GM18519 (cell line): ENCODE results near the gene LRRC8B.
A peak's percentile ranks its signal among the peaks of the same experiment; 100 is the strongest.

ENCODE experiments used
- ATAC-seq: cut with Tn5 transposase; IDR thresholded peaks from one replicate; pipeline ENCODE4 v1.9.1; 2021; ENCODE audit warnings: mild to moderate bottlenecking, moderate library complexity; ENCODE audit not compliant: unreplicated experiment, low FRiP score

The LRRC8B gene

DNA sequence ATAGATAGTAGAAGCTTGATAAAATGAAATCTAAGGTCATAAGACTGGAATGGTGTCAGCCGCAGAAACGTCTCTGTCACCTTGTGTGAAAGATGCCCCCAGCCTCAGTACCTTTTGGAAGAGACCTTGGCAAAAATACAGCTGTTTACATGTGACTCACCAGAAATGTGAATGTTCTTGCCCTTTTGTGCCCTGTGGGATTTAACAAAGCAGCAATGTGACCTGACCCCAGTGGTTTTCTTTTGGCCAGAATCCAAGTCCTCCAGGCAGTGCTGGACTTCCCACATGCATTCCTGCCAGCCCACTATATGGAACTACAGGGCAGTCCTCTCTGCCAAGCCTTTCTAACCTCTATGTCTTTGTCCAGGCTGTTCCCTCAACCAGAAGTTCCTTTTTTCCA, 81.1 kb downstream of the LRRC8B start:
- no peak for ATAC-seq

- ATAC-seq: no peak
Observed at GRCh38 chr1:89606227-89606980, 81.8 kb downstream of the LRRC8B start.

GRCh38 chr1:89607156-89607555, 82.5 kb downstream of the LRRC8B start:
- ATAC-seq: no peak

DNA sequence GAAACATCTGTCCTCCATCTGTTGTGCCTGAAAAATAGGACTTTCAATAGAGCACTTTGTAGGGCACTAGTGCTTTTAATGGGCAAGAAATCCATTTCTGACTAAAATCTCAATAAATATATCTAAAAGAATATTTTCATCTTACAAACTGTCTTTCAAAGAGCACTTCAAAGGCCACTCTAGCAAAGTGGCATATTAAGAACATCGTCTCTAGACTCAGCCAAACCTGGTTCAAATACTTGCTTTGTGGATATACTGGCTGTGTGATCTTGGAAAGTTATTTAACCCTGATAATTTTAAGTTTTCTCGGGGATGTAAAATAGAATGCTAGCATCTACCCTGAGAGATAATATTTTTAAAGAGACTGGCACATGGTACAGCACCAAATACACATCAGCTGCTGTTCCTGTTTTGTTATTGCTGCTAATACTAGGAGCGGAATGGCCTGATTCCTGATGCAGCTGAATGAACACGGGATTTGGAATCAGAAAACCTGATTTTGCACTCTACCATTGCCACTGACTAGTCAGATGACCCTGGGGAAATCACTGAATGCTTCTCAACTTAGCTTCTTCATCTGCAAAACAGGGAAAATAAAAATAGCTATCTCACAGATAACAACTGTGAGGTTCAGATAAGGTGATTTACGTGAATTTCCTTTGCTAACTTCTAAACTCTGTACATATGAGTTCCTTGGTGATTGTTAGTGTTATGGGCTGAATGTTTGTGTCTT, 83.1 kb downstream of the LRRC8B start:
- ATAC-seq: no peak

DNA sequence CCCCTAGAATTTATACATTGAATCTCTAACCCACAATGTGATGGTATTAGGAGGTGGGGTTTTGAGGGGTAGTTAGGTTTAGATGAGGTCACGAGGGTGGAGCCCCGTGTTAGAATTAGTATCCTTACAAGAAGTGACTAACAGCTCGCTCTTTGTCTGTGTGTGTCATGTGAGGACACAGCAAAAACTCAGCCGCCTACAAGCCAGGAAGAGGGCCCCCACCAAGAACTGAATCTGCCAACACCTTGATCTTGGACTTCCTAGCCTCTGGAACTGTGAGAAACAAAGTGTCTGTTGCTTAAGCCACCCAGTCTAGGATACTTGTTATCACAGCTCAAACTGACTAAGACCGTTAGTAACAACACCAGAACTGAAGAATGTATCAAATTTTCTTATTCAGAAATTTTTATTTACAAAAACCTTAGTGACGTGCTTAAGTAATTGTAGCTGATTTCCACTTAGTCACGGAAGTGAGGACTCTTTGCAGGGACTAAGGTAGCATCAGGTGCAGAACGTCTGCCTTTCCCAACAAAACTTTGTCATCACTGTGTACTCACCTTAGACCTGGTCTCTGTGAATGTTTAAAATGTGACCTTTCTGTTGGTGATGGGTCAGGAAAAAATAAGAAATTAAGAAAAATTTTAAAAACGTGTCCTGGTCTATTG, 83.8 kb downstream of the LRRC8B start:
- ATAC-seq: no peak

DNA sequence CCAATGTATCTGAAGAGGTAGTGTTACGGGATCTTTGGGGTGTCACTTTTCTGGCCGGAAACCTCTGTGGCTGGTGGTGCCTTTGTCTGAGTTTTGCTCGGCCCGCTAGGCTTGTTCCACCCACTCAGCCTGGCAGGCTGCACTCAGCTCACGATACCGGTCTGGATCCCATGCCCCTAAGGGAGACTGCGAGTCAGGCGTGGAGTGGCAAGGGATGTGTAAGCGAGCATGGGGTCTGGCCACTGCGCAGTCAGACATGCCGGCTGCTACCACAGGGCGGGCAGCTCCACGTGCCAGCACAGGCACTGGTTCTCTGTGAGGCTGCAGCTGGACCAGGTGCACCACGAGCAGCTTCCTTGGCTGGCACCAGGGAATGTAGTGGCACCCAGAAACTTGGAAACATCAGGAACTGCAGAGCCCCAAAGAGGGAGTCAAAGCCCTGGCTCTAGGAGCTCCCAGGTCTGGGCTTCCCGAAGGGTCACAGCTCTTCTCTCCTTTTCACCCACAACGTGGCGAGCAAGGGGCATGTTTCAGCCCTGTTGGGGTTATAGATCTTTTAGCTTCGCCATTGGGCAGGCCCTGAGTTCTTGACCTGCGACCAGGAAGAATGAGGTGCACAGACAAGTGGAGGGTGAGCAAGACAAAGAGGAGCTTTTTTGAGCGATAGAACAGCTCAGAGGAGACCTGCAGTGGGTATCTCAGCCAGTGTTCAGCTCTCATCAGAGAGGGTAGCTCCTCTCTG, 84.5 kb downstream of the LRRC8B start:
- ATAC-seq: no peak

- no peak for ATAC-seq
Observed at GRCh38 chr1:89609781-89610456, 85.3 kb downstream of the LRRC8B start.

GRCh38 chr1:89610457-89611011, 85.9 kb downstream of the LRRC8B start:
- no peak for ATAC-seq

GRCh38 chr1:89611721-89612120, 87.1 kb downstream of the LRRC8B start:
- peak; percentile 97 for ATAC-seq

DNA sequence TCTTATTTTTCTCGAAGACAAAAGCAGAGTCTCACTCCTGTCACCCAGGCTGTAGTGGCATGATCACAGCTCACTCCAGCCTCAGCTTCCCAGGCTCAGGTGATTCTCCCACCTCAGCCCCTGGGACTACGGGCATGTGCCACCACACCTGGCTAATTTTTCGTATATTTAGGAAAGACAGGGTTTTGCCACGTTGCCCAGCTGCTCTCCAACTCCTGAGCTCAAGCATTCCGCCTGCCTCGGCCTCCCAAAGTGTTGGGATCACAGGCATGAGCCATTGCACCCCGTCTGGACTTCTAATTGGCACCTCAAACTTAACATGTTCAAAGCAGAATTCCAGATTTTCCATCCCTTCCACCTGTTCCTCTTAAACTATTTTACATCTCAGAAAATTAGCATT, 89.3 kb downstream of the LRRC8B start:
- no peak for ATAC-seq

DNA sequence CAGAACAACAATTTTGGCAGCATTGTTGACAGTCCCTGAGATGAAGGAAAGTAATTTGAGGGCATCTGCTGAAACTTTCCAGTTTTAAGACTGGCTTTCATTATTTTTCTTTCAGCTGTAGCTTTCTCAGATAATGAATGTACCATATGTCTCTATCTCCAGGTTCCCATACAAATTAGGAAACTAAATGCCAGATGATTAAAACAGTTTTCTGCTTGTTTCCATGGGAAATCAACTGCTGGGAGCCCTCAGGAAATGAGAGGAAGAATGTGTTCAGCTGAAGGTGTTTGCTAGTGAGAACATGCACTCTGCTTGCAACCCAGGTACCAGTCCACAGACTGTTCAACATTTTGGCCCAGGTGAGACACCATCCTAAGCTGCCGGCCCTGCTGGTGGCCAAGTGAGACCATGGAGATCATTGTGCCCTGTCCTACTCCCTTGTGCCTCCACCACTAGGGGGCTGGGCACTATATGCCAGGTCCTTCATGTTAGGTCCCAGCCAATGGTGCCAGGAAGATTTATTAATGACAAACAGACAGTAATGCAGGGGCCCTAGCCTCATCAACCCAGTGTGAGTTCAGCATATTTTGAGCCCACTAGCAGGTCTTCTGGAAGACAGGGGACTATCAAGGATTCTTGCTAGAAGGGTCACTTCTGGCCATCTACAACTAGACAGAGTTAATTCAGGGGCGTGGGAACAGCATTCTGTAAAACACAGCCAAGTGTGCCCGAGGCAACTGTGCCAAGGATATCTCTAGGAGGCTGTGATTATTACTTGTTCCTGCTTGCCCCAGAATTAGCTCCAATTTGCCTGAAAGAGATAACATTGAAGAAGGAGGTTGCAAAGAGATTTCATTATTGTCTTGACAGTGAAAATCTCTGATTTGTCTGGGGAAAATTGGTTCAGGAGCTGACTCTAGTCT, 91.3 kb downstream of the LRRC8B start:
- ATAC-seq: no peak

DNA sequence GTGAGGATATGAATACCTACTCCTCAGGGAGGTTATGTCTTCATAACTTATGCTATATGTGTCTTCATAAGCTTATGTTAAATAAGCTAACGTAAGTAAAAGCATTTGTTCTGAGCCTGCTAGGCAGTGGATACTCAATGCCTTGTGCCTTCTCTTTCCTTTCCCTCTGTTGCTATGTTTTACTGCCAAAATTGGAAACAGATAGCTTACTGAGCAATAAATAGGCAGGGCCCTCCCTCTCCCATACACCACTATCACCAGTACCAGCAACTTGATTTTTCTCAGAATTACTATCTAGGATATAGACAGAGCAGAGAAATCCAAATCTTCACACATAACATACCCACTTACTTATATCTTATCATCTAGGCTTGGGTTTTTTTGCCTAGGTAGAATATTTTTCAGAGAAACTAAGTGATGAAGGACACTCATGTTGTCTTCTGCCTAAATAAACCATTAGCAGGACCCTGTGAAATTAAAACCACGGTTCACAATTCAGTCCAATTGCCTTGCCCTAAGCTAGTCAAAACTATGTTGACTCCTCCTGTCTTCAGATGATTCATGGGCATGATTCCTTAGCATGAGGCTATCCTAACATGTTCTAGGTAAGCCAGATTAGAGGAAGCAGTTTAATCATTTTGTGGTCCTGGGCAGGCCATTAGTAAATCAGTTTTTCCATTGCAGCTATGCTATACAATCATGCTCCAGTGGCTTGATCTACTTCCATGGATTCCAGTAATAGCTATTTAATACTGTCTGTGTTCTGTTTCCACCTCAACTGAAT, 92.4 kb downstream of the LRRC8B start:
- no peak for ATAC-seq

DNA sequence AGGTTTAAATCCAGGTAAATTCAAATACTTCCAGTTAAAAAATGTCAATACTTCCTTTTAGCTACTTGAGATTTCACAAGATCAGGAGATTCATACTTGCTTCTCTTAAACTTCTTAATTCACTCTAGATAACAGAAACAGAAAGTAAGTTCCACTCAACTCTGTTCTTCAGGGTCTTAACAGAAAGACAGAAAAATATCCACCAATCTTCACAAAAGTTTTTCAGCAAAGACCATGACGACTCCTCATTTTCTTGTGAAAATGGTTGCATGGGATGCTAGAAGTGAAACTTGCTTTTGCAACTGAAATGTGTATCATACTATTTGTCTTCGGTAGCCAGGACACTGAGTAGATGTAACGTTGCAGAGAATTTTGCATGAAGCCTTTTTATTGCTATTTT, 96.0 kb downstream of the LRRC8B start:
- no peak for ATAC-seq

GRCh38 chr1:89622895-89623294, 98.3 kb downstream of the LRRC8B start:
- ATAC-seq: no peak

GRCh38 chr1:89624314-89624713, 99.7 kb downstream of the LRRC8B start:
- no peak for ATAC-seq

DNA sequence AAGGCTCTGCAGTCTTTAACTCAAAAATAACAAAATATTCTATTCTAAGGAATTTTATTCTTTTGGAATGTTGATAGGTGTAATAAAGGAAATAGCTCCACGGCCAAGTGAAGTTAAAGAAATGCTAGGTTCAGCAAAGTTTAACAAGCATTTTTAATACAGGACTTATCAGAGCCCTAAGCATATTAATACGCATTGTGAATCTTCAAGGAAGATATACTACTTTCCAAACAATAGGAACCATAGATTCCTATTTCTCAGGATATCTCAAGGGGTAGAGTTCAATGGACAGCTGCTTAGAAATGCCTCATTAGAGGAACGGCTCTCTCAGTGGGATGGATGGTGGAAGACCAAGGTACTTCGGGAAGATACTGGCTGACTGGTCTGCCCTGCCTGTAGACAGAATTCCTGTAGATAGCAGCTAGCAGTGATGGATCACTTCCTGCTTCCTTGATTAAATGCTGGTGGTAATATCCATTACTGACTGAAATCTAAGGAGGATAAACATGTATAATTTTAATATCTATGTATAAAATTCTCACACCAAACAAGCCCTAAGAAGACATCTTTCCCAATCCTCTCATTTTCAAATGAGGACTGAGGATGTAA, 100.2 kb downstream of the LRRC8B start:
- ATAC-seq: no peak

GRCh38 chr1:89627596-89627962, 103.0 kb downstream of the LRRC8B start:
- no peak for ATAC-seq

GRCh38 chr1:89629146-89629545, 104.5 kb downstream of the LRRC8B start:
- no peak for ATAC-seq
